ENCODE measurements around the gene IRF7.

Gene IRF7

DNA sequence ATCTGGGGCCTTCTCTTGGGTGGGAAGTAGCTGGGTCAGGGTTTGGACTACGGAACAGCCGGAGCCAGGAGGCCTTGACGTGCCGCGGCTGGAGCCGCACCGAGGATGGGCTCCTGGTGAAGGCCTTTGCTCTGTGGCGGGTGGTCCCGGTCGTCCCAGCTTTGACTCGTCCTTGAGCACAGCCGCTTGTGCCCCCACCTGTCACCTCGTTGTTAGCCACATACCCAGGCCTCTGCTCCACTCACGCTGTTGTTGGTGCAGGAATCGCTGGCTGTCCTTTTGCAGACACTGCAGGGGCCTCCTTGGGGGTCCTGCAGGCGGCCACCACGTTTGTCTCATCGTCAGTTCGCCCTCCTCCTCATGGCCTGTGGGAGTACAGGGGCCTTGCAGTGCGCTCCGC is 22.4 kb downstream of the IRF7 start:
- Mint-ChIP-seq H3K4me3 (no peak overlapping the region), H3K4me1 (peaks cover 14% of the 10 kb centered on the region), H3K36me3 (ENCODE audit: low read depth) (peaks cover 44% of the 10 kb centered on the region), H3K27me3 (no peaks in the 10 kb centered on the region), H3K9me3 (no peaks in the 10 kb centered on the region), H3K27ac (no peak overlapping the region)
- DNase-seq (no peak), ATAC-seq (no peak)

GRCh38 chr11:592918-593317 is 22.8 kb downstream of the IRF7 start:
- no peaks in the 10 kb centered on the region for H3K9me3 Mint-ChIP-seq
- DNase-seq (no peak), ATAC-seq (no peak)
- H3K27me3 Mint-ChIP-seq, result no peaks in the 10 kb centered on the region
- H3K4me3 Mint-ChIP-seq, result no peak overlapping the region
- peaks cover 19% of the 10 kb centered on the region for H3K4me1 Mint-ChIP-seq
- H3K36me3 Mint-ChIP-seq (ENCODE audit: low read depth), result peaks cover 48% of the 10 kb centered on the region
- no peak overlapping the region for H3K27ac Mint-ChIP-seq

- no peak for ATAC-seq
- Mint-ChIP-seq H3K36me3 (ENCODE audit: low read depth) (peaks cover 49% of the 10 kb centered on the region), H3K4me3 (no peak overlapping the region), H3K27ac (no peak overlapping the region), H3K27me3 (no peaks in the 10 kb centered on the region), H3K9me3 (no peaks in the 10 kb centered on the region), H3K4me1 (peaks cover 23% of the 10 kb centered on the region)
- DNase-seq, result no peak
Measured at GRCh38 chr11:592501-592900, 23.2 kb downstream of the IRF7 start.

DNA sequence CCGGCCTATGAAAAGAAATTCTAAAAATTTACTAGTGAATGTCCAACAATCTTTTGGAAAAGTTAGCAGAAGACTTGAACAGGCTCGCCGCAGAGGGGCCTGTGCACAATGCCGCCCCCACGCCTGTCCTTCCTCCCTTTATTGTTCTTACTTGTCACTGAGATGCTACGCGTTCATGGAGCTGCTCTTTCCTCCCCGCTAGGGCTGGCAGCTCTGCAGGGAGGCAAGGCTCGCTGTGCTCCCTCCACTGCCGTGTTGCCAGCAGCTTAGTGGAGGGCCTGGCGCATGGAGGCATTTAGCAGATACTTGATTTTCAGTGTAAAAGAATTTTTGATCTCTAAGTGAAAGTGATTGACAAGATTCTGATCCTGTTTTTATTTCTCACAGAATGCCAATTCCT is 24.8 kb downstream of the IRF7 start:
- Mint-ChIP-seq H3K9me3 (no peaks in the 10 kb centered on the region), H3K27ac (no peak overlapping the region), H3K36me3 (ENCODE audit: low read depth) (peaks cover 45% of the 10 kb centered on the region), H3K4me1 (peaks cover 29% of the 10 kb centered on the region), H3K4me3 (no peak overlapping the region), H3K27me3 (no peaks in the 10 kb centered on the region)
- no peak for ATAC-seq
- DNase-seq, result no peak

- peaks cover 41% of the 10 kb centered on the region for H3K36me3 Mint-ChIP-seq (ENCODE audit: low read depth)
- H3K4me1 Mint-ChIP-seq, result peaks cover 29% of the 10 kb centered on the region
- ATAC-seq, result no peak
- no peaks in the 10 kb centered on the region for H3K9me3 Mint-ChIP-seq
- no peak overlapping the region for H3K27ac Mint-ChIP-seq
- H3K4me3 Mint-ChIP-seq, result no peak overlapping the region
- DNase-seq, result no peak
- no peaks in the 10 kb centered on the region for H3K27me3 Mint-ChIP-seq
Measured at GRCh38 chr11:589798-590197, 26.0 kb downstream of the IRF7 start.

DNA sequence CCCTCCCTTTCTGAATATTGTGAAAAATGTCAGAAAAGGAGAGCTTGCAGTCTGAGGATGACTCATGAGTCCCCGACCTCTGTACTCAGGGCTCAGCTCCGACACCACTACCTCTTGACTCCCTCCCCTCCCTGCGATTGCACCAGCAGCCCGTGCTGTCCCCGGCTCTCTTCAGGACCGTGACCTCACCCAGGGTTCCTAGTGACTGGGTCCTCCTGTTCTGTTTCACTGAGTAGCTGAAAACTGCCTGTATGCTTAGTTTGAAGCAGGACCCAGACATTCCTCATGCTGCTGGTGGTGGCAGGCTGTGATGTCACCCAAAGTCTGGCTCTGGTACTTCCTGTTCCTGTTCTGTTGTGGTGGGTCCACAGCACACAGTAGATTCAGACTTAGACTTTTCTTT is 27.8 kb downstream of the IRF7 start:
- H3K36me3 Mint-ChIP-seq (ENCODE audit: low read depth), result peaks cover 39% of the 10 kb centered on the region
- H3K27ac Mint-ChIP-seq, result peak overlapping the region; percentile 92
- H3K9me3 Mint-ChIP-seq, result no peaks in the 10 kb centered on the region
- H3K27me3 Mint-ChIP-seq, result no peaks in the 10 kb centered on the region
- H3K4me3 Mint-ChIP-seq, result peak overlapping the region; percentile 61
- ATAC-seq (peak; percentile 100), DNase-seq (peak; percentile 65)
- peaks cover 26% of the 10 kb centered on the region for H3K4me1 Mint-ChIP-seq

GRCh38 chr11:587546-587945 is 28.2 kb downstream of the IRF7 start:
- no peaks in the 10 kb centered on the region for H3K9me3 Mint-ChIP-seq
- no peak for DNase-seq
- H3K36me3 Mint-ChIP-seq (ENCODE audit: low read depth), result peaks cover 39% of the 10 kb centered on the region
- peaks cover 26% of the 10 kb centered on the region for H3K4me1 Mint-ChIP-seq
- H3K4me3 Mint-ChIP-seq, result peak overlapping the region; percentile 61
- H3K27me3 Mint-ChIP-seq, result no peaks in the 10 kb centered on the region
- H3K27ac Mint-ChIP-seq, result peak overlapping the region; percentile 92
- ATAC-seq, result peak; percentile 6

DNA sequence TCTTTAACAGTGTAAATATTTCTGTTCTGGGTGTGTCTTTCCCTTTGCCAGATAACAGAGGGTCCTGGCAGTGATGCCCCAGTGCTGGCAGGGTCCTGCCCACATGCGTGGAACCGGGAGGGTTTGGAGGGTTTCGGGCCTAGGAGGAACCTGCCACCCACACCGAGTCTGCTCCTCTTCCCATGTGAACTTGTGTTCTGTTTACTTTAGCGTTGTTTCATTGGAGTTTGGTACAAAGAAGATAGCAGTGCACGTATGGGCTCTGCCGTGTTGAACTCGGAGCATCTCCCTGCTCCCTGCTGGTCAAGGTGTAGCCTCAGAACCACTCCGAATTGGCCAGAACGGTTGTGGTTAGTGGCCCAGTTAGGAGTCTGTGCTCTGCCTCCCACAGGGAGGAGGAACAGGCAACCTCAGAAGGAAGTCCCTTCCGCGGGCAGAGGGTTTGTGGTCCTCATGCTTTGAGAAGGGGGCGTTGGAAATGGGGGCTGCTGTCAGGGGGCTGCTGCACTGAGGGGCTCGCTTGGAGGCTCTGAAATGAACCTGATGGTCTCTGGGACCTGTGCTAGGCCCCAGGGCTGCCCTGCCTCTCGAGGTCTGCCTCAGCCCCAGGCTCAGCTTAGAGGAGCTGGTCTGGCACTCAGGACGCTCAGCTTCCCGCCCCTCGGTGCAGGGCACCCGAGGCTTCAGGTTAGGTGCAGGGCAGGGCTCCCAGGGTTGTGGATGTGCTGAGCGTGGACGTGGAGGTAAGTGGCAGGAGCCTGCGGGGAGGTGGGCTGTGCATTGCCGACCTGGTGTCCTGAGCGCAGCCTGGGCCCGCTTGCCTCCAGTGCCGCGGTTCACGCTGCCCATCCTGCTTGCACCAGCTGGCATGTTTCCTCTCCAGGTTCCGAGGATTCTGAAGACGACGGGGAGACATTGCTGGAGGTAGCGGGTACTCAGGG is 29.1 kb downstream of the IRF7 start:
- Mint-ChIP-seq H3K4me1 (peaks cover 26% of the 10 kb centered on the region), H3K27ac (peak overlapping the region; percentile 74), H3K9me3 (no peaks in the 10 kb centered on the region), H3K27me3 (no peaks in the 10 kb centered on the region), H3K4me3 (no peak overlapping the region), H3K36me3 (ENCODE audit: low read depth) (peaks cover 37% of the 10 kb centered on the region)
- DNase-seq (no peak), ATAC-seq (no peak)

GRCh38 chr11:584287-584686 is 31.5 kb downstream of the IRF7 start:
- H3K27ac Mint-ChIP-seq, result no peak overlapping the region
- H3K9me3 Mint-ChIP-seq, result no peaks in the 10 kb centered on the region
- no peak overlapping the region for H3K4me3 Mint-ChIP-seq
- DNase-seq (no peak), ATAC-seq (no peak)
- H3K36me3 Mint-ChIP-seq (ENCODE audit: low read depth), result peaks cover 25% of the 10 kb centered on the region
- no peaks in the 10 kb centered on the region for H3K27me3 Mint-ChIP-seq
- H3K4me1 Mint-ChIP-seq, result peaks cover 41% of the 10 kb centered on the region

DNA sequence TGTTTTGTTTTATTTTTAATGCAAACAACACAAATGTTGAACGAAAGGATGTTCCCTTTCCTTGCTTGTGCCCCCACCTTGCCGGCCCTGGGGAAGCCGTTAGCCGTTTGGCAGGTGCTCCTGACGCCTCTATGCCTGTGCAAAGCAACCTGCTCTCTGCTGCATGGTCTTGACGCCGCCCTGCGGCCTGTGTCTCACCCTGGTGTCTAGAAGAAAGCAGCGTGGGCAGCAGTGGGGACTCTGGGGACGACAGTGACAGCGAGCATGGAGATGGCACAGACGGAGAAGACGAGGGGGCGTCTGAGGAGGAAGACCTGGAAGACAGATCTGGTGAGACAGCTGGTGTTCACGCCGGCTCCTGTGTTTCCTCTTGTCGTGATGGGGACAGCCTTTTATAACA is 34.0 kb downstream of the IRF7 start:
- no peak overlapping the region for H3K4me3 Mint-ChIP-seq
- ATAC-seq (no peak), DNase-seq (no peak)
- no peak overlapping the region for H3K27ac Mint-ChIP-seq
- no peaks in the 10 kb centered on the region for H3K9me3 Mint-ChIP-seq
- H3K36me3 Mint-ChIP-seq (ENCODE audit: low read depth), result peaks cover 25% of the 10 kb centered on the region
- peaks cover 43% of the 10 kb centered on the region for H3K4me1 Mint-ChIP-seq
- H3K27me3 Mint-ChIP-seq, result no peaks in the 10 kb centered on the region

- peaks cover 24% of the 10 kb centered on the region for H3K36me3 Mint-ChIP-seq (ENCODE audit: low read depth)
- H3K4me3 Mint-ChIP-seq, result no peak overlapping the region
- H3K4me1 Mint-ChIP-seq, result peaks cover 40% of the 10 kb centered on the region
- H3K9me3 Mint-ChIP-seq, result no peaks in the 10 kb centered on the region
- H3K27ac Mint-ChIP-seq, result no peak overlapping the region
- no peak for DNase-seq
- no peak for ATAC-seq
- no peaks in the 10 kb centered on the region for H3K27me3 Mint-ChIP-seq
Measured at GRCh38 chr11:581342-581741, 34.4 kb downstream of the IRF7 start.

DNA sequence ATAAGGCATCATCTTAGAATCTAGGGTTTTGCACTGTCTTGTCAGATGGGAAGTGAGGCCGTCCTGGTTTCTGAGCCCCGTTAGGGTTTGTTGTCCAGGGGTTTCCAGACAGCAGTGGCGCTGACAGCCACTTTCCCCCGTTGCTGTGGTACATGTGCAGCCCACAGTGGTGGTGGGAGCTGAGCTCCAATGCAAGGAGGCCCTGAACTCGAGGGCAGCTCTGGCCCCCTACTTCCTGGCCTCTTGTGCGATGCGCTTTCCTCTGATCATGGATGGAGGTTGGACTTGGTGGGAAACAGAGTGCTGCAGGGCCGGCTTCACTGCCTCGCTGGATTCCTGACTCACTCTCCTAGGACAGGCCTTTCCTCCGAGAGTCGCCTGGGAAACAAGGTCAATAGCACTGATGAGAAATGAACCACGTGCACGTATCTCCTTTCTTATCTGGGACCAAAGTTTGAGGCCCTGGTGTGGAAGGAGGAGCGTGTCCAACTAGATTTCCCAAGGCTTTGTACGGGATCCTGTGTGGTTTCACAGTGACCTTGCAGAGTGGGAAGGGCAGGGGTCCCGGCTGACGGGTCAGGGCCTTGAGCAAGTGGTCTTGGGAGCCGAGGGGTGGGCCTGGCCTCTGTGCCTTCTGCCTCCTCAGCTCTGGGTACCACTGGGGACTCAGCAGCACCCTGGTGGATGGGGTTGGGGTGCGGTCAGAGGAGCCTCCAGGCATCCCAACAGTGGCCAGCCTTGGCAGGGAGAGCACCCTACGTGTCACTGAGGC is 35.7 kb downstream of the IRF7 start:
- DNase-seq (no peak), ATAC-seq (no peak)
- H3K36me3 Mint-ChIP-seq (ENCODE audit: low read depth), result peaks cover 20% of the 10 kb centered on the region
- peaks cover 38% of the 10 kb centered on the region for H3K4me1 Mint-ChIP-seq
- H3K4me3 Mint-ChIP-seq, result no peak overlapping the region
- H3K27ac Mint-ChIP-seq, result no peak overlapping the region
- H3K9me3 Mint-ChIP-seq, result no peaks in the 10 kb centered on the region
- peaks cover 2% of the 10 kb centered on the region for H3K27me3 Mint-ChIP-seq

GRCh38 chr11:578276-579035 is 37.3 kb downstream of the IRF7 start:
- Mint-ChIP-seq H3K4me3 (peak overlapping the region; percentile 92), H3K36me3 (ENCODE audit: low read depth) (peaks cover 14% of the 10 kb centered on the region), H3K27ac (no peak overlapping the region), H3K9me3 (no peaks in the 10 kb centered on the region), H3K27me3 (peaks cover 10% of the 10 kb centered on the region), H3K4me1 (peaks cover 46% of the 10 kb centered on the region)
- ATAC-seq (no peak), DNase-seq (no peak)

- H3K9me3 Mint-ChIP-seq, result no peaks in the 10 kb centered on the region
- DNase-seq, result no peak
- peaks cover 46% of the 10 kb centered on the region for H3K4me1 Mint-ChIP-seq
- H3K36me3 Mint-ChIP-seq (ENCODE audit: low read depth), result peaks cover 14% of the 10 kb centered on the region
- peak overlapping the region; percentile 92 for H3K4me3 Mint-ChIP-seq
- peak overlapping the region; percentile 90 for H3K27ac Mint-ChIP-seq
- no peak for ATAC-seq
- peaks cover 10% of the 10 kb centered on the region for H3K27me3 Mint-ChIP-seq
Measured at GRCh38 chr11:577611-577894, 38.2 kb downstream of the IRF7 start.
